H1 (cell line): ENCODE data around the gene TNNI2. TPM values are rescaled to one million over a fixed set of nuclear protein-coding genes. Genes with fewer than 3 reads are reported as not detected.

ENCODE experiments used
- CTCF ChIA-PET: fragments of 300-600 bp; sonication (Branson Sonifier 250); formaldehyde crosslinking; loops from one replicate; lab custom pipeline; 2021; ENCODE audit not compliant: partially characterized antibody; lab: Charles Lee
- POLR2A ChIA-PET: fragments of 300-600 bp; sonication (Branson Sonifier 250); formaldehyde crosslinking; loops from one replicate; lab custom pipeline; 2021; ENCODE audit warnings: inconsistent platforms; ENCODE audit not compliant: partially characterized antibody; lab: Charles Lee
- DNase-seq, 2 experiments: peaks; one replicate each; pipeline versions ENCODE4 v3.0.0 to v3.0.0-alpha.2; 2010 to 2022; ENCODE audit warnings: low spot score in 2 of 2, low read depth in 1 of 2, mixed read lengths in 1 of 2
- FAIRE-seq: peaks from 2 replicates; lab custom pipeline; 2011; peaks lifted over from hg19 to GRCh38; lab: Jason Lieb, UNC
- H2AFZ ChIP-seq: 2 replicates; pipeline ENCODE4 v1.8.1; 2012; ENCODE audit warnings: low read length, inconsistent platforms
- H2AK5ac ChIP-seq: 2 replicates; pipeline ENCODE4 v1.6.1; 2013; ENCODE audit warnings: low read depth, low read length
- H2BK120ac ChIP-seq: replicated peaks from 2 replicates; pipeline ENCODE3; 2013; ENCODE audit warnings: low read depth, low read length, inconsistent platforms
- H2BK12ac ChIP-seq: 2 replicates; pipeline ENCODE4 v1.6.1; 2013; ENCODE audit warnings: low read depth, low read length
- H2BK15ac ChIP-seq: 2 replicates; pipeline ENCODE4 v1.6.1; 2013; ENCODE audit warnings: low read length
- H2BK20ac ChIP-seq: 2 replicates; pipeline ENCODE4 v1.6.1; 2013; ENCODE audit warnings: low read length
- H2BK5ac ChIP-seq: 2 replicates; pipeline ENCODE4 v1.6.1; 2013; ENCODE audit warnings: low read depth, low read length
- H3K14ac ChIP-seq: 2 replicates; pipeline ENCODE4 v1.6.1; 2013; ENCODE audit warnings: inconsistent platforms; ENCODE audit not compliant: insufficient read length
- H3K18ac ChIP-seq: 2 replicates; pipeline ENCODE4 v1.6.1; 2013; ENCODE audit warnings: low read length; ENCODE audit errors: extremely low read depth
- H3K23ac ChIP-seq: 2 replicates; pipeline ENCODE4 v1.6.1; 2013; ENCODE audit warnings: inconsistent platforms; ENCODE audit not compliant: insufficient read length
- H3K23me2 ChIP-seq: 2 replicates; pipeline ENCODE4 v1.6.1; 2013; ENCODE audit warnings: low read depth, low read length
- H3K27ac ChIP-seq: 2 replicates; pipeline ENCODE4 v1.6.1; 2011; ENCODE audit warnings: low read depth, low read length, inconsistent platforms
- H3K27me3 ChIP-seq, 4 experiments: replicated peaks in 1 of 4; 1 replicate in 1 of 4; 2 replicates in 3 of 4; pipeline versions ENCODE4 v1.6.1 to v1.8.1; 2011 to 2013; ENCODE audit warnings: low read length in 3 of 4, mild to moderate bottlenecking in 3 of 4, inconsistent platforms in 2 of 4, mixed read lengths in 2 of 4, moderate library complexity in 1 of 4; ENCODE audit not compliant: control insufficient read depth in 3 of 4, insufficient read depth in 3 of 4; ENCODE audit errors: extremely low read depth in 1 of 4
- H3K36me3 ChIP-seq, 4 experiments: 2 replicates each; pipeline versions ENCODE4 v1.6.1 to v1.8.1; 2011 to 2013; ENCODE audit warnings: mild to moderate bottlenecking in 4 of 4, low read length in 3 of 4, moderate library complexity in 2 of 4, control low read depth in 1 of 4, inconsistent platforms in 1 of 4; ENCODE audit not compliant: insufficient read depth in 4 of 4, control insufficient read depth in 2 of 4
- H3K4ac ChIP-seq: replicated peaks from 2 replicates; pipeline ENCODE3; 2013; ENCODE audit warnings: low read length, low read depth, mixed read lengths, inconsistent platforms; ENCODE audit not compliant: insufficient read length
- H3K4me1 ChIP-seq, 4 experiments: replicated peaks in 1 of 4; 1 replicate in 1 of 4; 2 replicates in 3 of 4; pipeline versions ENCODE4 v1.6.1 to v1.8.1; 2011 to 2013; ENCODE audit warnings: low read length in 3 of 4, inconsistent platforms in 2 of 4, mixed read lengths in 1 of 4; ENCODE audit not compliant: insufficient read depth in 4 of 4, control insufficient read depth in 3 of 4
- H3K4me2 ChIP-seq, 2 experiments: 2 replicates each; pipeline versions ENCODE4 v1.6.1 to v1.8.1; 2011 to 2013; ENCODE audit warnings: low read depth in 2 of 2, low read length in 2 of 2, control low read depth in 1 of 2, inconsistent platforms in 1 of 2, mild to moderate bottlenecking in 1 of 2; ENCODE audit not compliant: insufficient read depth in 1 of 2
- H3K4me3 ChIP-seq, 4 experiments: fragments of 200-600, 300-600 bp in 1 of 4; sonication (generic), shearing (Covaris generic), sonication (Bioruptor Twin) in 1 of 4; 2 replicates each; pipeline versions ENCODE4 v1.5.1 to v1.8.1; 2011 to 2016; ENCODE audit warnings: low read length in 4 of 4, low read depth in 3 of 4, control low read depth in 2 of 4, inconsistent platforms in 2 of 4, mild to moderate bottlenecking in 2 of 4, mixed read lengths in 1 of 4, moderate library complexity in 1 of 4; ENCODE audit not compliant: insufficient read depth in 2 of 4; ENCODE audit errors: extremely low read depth in 1 of 4
- H3K56ac ChIP-seq: replicated peaks from 2 replicates; pipeline ENCODE3; 2013; ENCODE audit warnings: low read depth, mild to moderate bottlenecking, mixed read lengths, low read length, inconsistent platforms; ENCODE audit not compliant: insufficient read length
- H3K79me1 ChIP-seq: 2 replicates; pipeline ENCODE4 v1.6.1; 2013; ENCODE audit warnings: low read depth, low read length, control low read depth
- H3K79me2 ChIP-seq, 2 experiments: 2 replicates each; pipeline versions ENCODE4 v1.6.1 to v1.8.1; 2012 to 2013; ENCODE audit warnings: low read length in 2 of 2, mild to moderate bottlenecking in 2 of 2, inconsistent platforms in 1 of 2; ENCODE audit not compliant: insufficient read depth in 2 of 2, control insufficient read depth in 1 of 2
- H3K9ac ChIP-seq, 4 experiments: replicated peaks in 1 of 4; 1 replicate in 1 of 4; 2 replicates in 3 of 4; pipeline versions ENCODE4 v1.6.1 to v1.8.1; 2011 to 2013; ENCODE audit warnings: low read depth in 3 of 4, low read length in 3 of 4, control low read depth in 2 of 4, mild to moderate bottlenecking in 2 of 4, moderate library complexity in 2 of 4, inconsistent platforms in 1 of 4; ENCODE audit errors: extremely low read depth in 1 of 4
- H3K9me3 ChIP-seq, 2 experiments: 2 replicates each; pipeline versions ENCODE4 v1.6.1 to v1.8.1; 2012 to 2013; ENCODE audit warnings: mild to moderate bottlenecking in 2 of 2, moderate library complexity in 2 of 2, control low read depth in 1 of 2, inconsistent platforms in 1 of 2, low read depth in 1 of 2, low read length in 1 of 2, mixed read lengths in 1 of 2; ENCODE audit not compliant: insufficient read depth in 2 of 2
- H4K20me1 ChIP-seq, 2 experiments: replicated peaks in 1 of 2; 2 replicates each; pipeline versions ENCODE3 to v1.8.1; 2011 to 2013; ENCODE audit warnings: inconsistent platforms in 2 of 2, low read length in 2 of 2, mild to moderate bottlenecking in 1 of 2; ENCODE audit not compliant: insufficient read depth in 2 of 2, control insufficient read depth in 1 of 2
- H4K5ac ChIP-seq: 2 replicates; pipeline ENCODE4 v1.6.1; 2013; ENCODE audit warnings: low read length, low read depth, mixed read lengths, inconsistent platforms; ENCODE audit not compliant: insufficient read length
- H4K8ac ChIP-seq: 2 replicates; pipeline ENCODE4 v1.8.0; 2013; ENCODE audit warnings: mild to moderate bottlenecking, moderate library complexity, low read length, inconsistent platforms; ENCODE audit not compliant: insufficient read depth; ENCODE audit errors: extremely low read depth
- H4K91ac ChIP-seq: replicated peaks from 2 replicates; pipeline ENCODE3; 2013; ENCODE audit warnings: low read length, mixed read lengths, inconsistent platforms; ENCODE audit not compliant: insufficient read length
- NRF1 ChIP-seq: IDR thresholded peaks from 2 replicates; pipeline ENCODE4 v1.6.1; 2011; ENCODE audit warnings: mild to moderate bottlenecking, low read depth, low read length, improper control_type of control experiment
- SUZ12 ChIP-seq: fragments of 200-600 bp; sonication (generic); IDR thresholded peaks from 2 replicates; pipeline ENCODE4 v1.6.1; 2012; ENCODE audit warnings: mild to moderate bottlenecking, inconsistent platforms, low read length, moderate library complexity, mixed read lengths
- WGBS, 2 experiments: shearing (Covaris generic) in 1 of 2; methylation state at CpG; one replicate each; pipeline versions ENCODE4 v1.1.6 to v1.1.7; 2013 to 2015; ENCODE audit warnings: low lambda C conversion rate in 2 of 2, mixed read lengths in 2 of 2, inconsistent platforms in 1 of 2, low coverage in 1 of 2, missing lambda C conversion rate in 1 of 2; ENCODE audit not compliant: insufficient replicate concordance in 2 of 2, insufficient coverage in 1 of 2, insufficient read length in 1 of 2; ENCODE audit errors: extremely low coverage in 1 of 2, missing lambda C conversion rate in 1 of 2; 5-methylcytosine and 5-hydroxymethylcytosine counted together
- polyA plus RNA-seq, 7 experiments: library from polyadenylated mRNA; depleted of rRNA in 3 of 7; stranded (reverse) in 5 of 7; unstranded in 2 of 7; fragments of >200 nt in 5 of 7; fragments of 200-250 nt in 2 of 7; gene quantifications; 1 replicate in 5 of 7; 2 replicates in 1 of 7; 4 replicates in 1 of 7; pipeline versions ENCODE4 v1.2.1 to v1.2.3, GENCODE V29; 2011 to 2013; ENCODE audit warnings: missing spikeins in 2 of 7, mixed read lengths in 2 of 7
- total RNA-seq: library from RNA; stranded (reverse); fragmentation: NEBNext Ultra II Directional; extraction: Animal tissue kit (Norgen Biotek cat#: 25700); gene quantifications from 2 replicates; pipeline ENCODE4 v1.2.1, GENCODE V29; 2021

TNNI2 gene
- total and polyA plus RNA-seq, 2 of the 8 experiments (the other 6 are each of a cell fraction or from before 2014, with no cell fraction given) = not detected

- H3K36me3 ChIP-seq = no peaks in the 10 kb centered on the region
- CTCF ChIA-PET = interaction anchor here (0.9 to 15.8 kb wide), 44 partner anchors 11 to 333 kb away, joined by 3 to 439 read pairs (median 8); partner anchors contain the start of genes IFITM10, KRTAP5-6 and LSP1
- POLR2A ChIA-PET = no interaction called here
- H3K14ac ChIP-seq = no peak overlapping the region
- peak overlapping the region in 1 of 4 experiments; percentile 68; a peak in 2 of 8 replicates for H3K4me3 ChIP-seq
- peaks cover 0 to 6% (median 1%) of the 10 kb centered on the region in 4 experiments; a peak in 3 of 7 replicates for H3K27me3 ChIP-seq
- H3K23ac ChIP-seq = no peak overlapping the region
- FAIRE-seq (no peak), DNase-seq (no peak)
- no peak overlapping the region for H3K4ac ChIP-seq
- H3K18ac ChIP-seq = peak overlapping the region; percentile 19
- no peak overlapping the region for H2BK5ac ChIP-seq
- H3K56ac ChIP-seq = no peak overlapping the region
- H3K4me1 ChIP-seq = peaks cover 0 to 4% (median 2%) of the 10 kb centered on the region in 4 experiments; a peak in 4 of 7 replicates
- H3K9ac ChIP-seq = no peak overlapping the region
- TF ChIP-seq NRF1 (no peak), SUZ12 (peak; percentile 35; the same call in 1 of the 2 replicates)
- peak overlapping the region; percentile 23; the same call in 1 of the 2 replicates for H2BK12ac ChIP-seq
- H3K79me2 ChIP-seq = no peaks in the 10 kb centered on the region
- H3K23me2 ChIP-seq = no peaks in the 10 kb centered on the region
- H4K5ac ChIP-seq = no peak overlapping the region
- no peaks in the 10 kb centered on the region for H3K9me3 ChIP-seq
- no peak overlapping the region for H2AK5ac ChIP-seq
- H3K4me2 ChIP-seq = 0 out of 4 replicates have a peak overlapping the region, but pooled peaks have one; percentile 20 to 86
- peak overlapping the region; percentile 41; the same call in 1 of the 2 replicates for H4K8ac ChIP-seq
- H3K27ac ChIP-seq = no peak overlapping the region
- H4K20me1 ChIP-seq = no peaks in the 10 kb centered on the region
- H4K91ac ChIP-seq = no peak overlapping the region
- 72% methylated on average over 18 of the region's 26 CpGs; no CpG with 5 or more reads in 1 of the 2 experiments for WGBS, 2 experiments
- no peak overlapping the region for H2BK20ac ChIP-seq
- H2AFZ ChIP-seq = peak overlapping the region; percentile 70; the same call in 1 of the 2 replicates
- H2BK120ac ChIP-seq = no peak overlapping the region
- H2BK15ac ChIP-seq = no peak overlapping the region
- H3K79me1 ChIP-seq = no peaks in the 10 kb centered on the region
Measured at GRCh38 chr11:1831338-1832210, 7.2 kb upstream of the TNNI2 start.
